GM21576 (cell line): ENCODE results near the gene MLPH.
A peak's percentile ranks its signal among the peaks of the same experiment; 100 is the strongest.
"Not testable (repeated sequence)": the region's sequence is repeated elsewhere in the genome, so short reads cannot be mapped to it uniquely, and the experiment has no call there.

Source experiments
- ATAC-seq: cut with Tn5 transposase; IDR thresholded peaks from one replicate; pipeline ENCODE4 v1.9.1; 2021; ENCODE audit warnings: mild to moderate bottlenecking, moderate library complexity; ENCODE audit not compliant: unreplicated experiment

The MLPH gene

DNA sequence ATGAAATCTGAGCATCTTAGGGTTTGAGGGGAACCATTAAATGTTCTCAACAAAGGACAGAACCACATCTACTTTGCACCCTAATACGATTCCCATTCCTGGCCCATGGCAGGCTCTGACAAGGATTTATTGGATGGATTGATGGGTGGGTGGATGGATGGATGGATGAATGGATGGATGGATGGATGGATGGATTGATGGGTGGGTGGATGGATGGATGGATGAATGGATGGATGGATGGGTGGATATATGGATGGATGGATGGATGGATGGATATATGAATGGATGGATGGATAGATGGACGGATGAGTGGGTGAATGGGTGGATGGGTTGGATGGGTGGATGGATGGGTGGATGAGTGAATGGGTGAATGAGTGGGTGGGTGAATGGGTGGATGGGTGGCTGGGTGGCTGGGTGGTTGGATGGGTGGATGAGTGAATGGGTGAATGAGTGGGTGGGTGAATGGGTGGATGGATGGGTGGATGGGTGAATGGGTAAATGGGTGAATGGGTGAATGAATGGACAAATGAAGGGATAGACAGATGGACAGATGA, 29.6 kb upstream of the MLPH start:
- no peak for ATAC-seq

DNA sequence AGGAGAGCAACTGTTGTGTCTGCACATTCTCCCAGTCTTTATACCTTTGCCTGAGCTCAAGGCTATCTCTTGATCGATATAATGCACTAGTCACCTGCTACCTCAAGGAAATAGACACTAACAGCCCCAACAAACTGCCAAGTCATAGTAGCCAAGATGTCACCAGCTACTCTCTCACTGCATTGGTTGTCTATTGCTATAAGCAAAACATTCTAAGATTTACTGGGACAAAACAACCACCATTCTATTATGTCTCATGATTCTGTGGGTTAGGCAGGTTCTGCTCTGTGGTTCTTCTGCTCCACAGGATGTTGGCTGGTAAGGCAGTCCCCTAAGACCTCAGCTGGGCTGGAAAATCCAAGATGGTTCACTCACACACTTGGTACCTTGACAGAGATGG, 28.5 kb upstream of the MLPH start:
- ATAC-seq, result no peak

GRCh38 chr2:237459226-237459625, 27.8 kb upstream of the MLPH start:
- no peak for ATAC-seq

DNA sequence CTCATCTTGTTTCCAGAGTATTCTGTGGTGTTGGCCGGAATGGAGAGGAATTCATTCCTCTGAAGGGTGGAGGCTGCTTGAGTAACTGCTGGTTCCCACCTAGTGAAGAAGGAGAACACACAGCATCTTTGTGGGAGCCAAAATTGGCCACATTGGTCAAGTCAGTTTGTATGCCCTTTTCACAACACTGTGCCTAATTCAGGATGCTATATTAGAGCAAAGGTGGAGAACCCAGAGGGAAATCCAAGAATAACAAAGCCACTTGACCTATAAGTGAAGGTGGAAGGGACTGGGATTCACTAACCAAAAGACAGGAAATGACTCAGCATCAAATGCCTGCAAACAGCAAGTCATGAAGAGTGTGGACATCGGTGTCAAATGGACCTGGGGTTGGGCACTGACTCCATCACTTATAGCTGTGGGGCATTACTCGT, 27.3 kb upstream of the MLPH start:
- no peak for ATAC-seq

GRCh38 chr2:237464757-237465391, 22.2 kb upstream of the MLPH start:
- ATAC-seq, result no peak

DNA sequence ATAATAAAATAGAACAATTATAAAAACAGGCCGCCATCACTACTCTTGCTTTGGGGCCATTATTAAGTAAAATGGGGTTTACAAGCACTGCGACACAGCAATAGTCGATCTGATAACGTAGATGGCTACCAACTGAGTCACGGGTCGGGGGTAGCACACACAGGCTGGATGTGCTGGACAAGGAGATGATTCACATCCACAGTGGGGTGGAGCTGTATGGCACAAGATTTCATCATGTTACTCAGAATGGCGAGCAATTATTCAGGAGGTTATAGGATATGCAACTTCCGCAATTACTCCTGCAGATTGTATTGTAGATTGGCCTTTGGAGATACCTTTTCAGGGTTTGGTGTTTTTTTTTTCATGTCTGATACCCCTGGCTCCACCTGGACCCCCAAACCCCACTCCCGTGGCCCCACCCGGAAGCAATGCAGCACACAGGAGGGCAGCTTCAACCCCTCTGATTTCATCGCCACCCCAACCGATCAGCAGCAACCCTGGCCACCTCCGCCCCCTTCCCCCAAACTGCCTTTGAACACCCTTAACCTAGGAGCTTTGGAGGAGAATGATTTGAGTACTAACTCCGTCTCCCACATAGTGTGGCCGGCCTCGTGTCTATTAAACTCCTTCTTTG, 21.4 kb upstream of the MLPH start:
- no peak for ATAC-seq

DNA sequence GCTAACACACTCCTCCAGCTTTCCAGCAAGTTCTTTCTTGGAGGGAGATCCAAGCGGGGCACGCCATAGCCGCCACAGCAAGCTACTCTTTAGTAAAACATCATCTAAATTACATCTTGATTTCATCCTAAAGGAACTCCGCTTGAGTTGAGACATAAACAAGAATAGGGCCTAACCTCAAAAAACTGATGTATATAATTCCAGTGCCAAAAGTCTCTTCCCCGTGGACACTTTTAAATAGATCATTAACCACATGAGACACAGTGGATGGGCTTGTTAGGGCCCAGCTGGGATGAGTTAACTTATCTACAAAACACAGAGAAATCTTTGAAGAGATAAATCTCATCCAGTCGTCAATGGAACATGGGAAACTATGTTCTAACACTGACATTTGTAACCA, 20.8 kb upstream of the MLPH start:
- no peak for ATAC-seq

- ATAC-seq, result no peak
Observed at GRCh38 chr2:237467447-237468179, 19.4 kb upstream of the MLPH start.

GRCh38 chr2:237469410-237469809, 17.6 kb upstream of the MLPH start:
- ATAC-seq, result not testable (repeated sequence)

- ATAC-seq, result no peak
Observed at GRCh38 chr2:237469849-237470248, 17.2 kb upstream of the MLPH start.

GRCh38 chr2:237470914-237471313, 16.1 kb upstream of the MLPH start:
- no peak for ATAC-seq

DNA sequence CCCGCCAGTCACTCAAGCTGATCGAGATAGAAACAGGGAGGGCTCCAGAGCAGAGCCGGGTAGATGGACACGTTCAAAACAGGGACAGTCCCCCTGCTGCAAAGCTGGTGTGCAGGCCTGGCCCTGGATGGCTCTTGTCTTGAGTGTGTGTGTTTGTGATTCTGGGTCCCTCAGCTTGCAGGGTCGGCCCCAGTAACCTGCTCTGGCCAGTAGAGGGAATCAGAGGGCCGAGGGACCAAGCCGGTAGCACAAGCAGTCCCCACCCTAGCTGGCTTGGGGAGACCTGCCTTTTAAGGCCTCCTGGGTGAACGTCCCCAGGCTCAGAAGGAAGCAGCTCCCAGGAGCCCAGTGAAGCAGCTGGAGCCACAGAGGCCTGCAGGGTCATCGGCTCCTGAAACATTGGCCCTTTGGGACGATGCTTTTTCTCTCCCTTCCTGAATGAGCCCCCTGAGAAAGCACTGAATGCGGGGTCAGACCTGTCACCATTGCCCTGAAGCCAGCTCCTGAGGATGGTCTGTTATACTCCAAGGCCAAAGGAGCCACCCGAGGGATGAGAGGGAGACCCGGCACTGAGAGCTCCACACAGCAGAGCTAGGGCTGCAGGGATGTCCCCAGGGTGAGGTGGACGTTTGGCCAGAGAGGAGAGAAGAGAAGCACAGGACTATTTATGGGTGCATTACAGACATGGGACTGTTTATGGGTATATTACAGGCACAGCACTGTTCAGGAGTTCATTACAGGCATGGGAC, 15.4 kb upstream of the MLPH start:
- ATAC-seq, result no peak

DNA sequence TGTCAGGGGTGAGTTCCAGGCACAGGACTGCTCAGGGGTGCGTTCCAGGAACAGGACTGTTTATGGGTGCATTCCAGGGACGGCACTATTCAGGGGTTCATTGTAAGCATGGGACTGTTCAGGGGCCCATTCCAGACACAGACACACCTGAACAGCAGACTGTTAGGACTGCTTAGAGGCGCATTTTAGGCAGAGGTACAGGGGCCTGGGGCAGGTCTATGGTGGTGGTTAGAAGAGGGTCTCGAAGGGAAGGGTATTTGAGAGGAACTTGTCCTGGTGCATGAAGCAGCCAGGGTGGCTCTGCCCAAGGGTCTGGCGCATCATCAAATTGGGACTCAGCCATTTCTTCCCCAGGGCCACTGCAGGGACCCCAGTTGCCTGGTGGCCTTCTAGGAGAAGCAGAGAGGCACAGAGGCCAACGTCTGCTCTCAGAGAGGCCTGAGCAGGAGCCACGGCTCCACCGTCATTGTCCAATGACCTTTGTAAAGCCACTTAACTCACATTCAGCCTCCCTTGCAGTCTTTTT, 14.8 kb upstream of the MLPH start:
- ATAC-seq, result no peak

- ATAC-seq, result no peak
Observed at GRCh38 chr2:237472909-237473877, 13.9 kb upstream of the MLPH start.

- ATAC-seq, result no peak
Observed at GRCh38 chr2:237473878-237474441, 13.1 kb upstream of the MLPH start.

DNA sequence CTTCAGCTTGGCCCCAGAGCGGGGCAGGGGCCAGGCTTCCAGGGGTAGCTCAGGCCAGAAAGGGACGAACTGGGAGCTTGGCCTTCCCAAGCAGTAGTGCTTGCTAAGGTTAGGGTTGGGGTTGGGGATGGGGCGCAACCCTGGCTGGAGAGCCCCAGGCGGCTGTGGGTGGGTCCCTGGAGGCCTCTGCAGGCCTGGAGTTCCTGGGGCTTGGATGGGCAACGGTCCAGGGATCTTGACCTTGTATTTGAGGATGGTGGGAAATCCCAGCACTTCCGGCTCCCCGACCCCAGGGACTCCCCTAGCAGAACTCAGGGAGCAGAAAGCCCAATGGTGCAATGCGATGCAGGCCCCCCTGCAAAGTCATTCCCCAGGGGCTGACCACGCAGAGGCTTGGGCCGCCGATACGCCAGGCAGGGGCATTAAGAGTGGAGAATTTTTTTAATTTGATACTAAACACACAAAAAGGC, 12.6 kb upstream of the MLPH start:
- ATAC-seq, result no peak

- ATAC-seq, result peak; percentile 69
Observed at GRCh38 chr2:237474931-237475703, 11.9 kb upstream of the MLPH start.

- no peak for ATAC-seq
Observed at GRCh38 chr2:237475704-237476141, 11.3 kb upstream of the MLPH start.
